ENCODE measurements around the gene S1PR5.
"Not testable (repeated sequence)": the region's sequence is repeated elsewhere in the genome, so short reads cannot be mapped to it uniquely, and the experiment has no call there.

The S1PR5 gene, protein sequence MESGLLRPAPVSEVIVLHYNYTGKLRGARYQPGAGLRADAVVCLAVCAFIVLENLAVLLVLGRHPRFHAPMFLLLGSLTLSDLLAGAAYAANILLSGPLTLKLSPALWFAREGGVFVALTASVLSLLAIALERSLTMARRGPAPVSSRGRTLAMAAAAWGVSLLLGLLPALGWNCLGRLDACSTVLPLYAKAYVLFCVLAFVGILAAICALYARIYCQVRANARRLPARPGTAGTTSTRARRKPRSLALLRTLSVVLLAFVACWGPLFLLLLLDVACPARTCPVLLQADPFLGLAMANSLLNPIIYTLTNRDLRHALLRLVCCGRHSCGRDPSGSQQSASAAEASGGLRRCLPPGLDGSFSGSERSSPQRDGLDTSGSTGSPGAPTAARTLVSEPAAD

DNA sequence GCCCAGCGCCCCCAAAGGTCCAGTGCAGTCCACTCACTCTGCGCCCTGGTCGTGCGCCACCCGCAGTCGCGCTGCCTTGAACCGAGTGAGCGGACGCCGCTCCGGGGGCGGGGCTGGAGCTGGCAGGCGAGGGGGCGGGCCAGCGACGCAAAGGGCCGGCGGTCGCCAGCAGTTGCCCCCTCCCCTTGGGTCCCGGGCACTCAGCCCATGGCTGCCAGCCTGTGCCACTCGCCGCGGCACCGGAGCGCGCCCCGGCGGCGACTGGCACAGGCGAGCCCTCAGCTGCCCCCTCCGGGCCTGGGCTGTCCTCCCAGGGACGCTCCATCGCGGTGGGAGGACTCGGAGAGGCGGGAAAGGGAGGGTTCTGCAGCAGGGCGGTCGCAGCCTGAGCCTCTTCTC lies at the start of gene S1PR5:
Gene S1PR5 (minus strand): TSS at position 87 of the 399 bp plus-strand sequence. CDS start 2,436 bp downstream, outside the sequence.
- DNase-seq, result peak; percentile 78

DNA sequence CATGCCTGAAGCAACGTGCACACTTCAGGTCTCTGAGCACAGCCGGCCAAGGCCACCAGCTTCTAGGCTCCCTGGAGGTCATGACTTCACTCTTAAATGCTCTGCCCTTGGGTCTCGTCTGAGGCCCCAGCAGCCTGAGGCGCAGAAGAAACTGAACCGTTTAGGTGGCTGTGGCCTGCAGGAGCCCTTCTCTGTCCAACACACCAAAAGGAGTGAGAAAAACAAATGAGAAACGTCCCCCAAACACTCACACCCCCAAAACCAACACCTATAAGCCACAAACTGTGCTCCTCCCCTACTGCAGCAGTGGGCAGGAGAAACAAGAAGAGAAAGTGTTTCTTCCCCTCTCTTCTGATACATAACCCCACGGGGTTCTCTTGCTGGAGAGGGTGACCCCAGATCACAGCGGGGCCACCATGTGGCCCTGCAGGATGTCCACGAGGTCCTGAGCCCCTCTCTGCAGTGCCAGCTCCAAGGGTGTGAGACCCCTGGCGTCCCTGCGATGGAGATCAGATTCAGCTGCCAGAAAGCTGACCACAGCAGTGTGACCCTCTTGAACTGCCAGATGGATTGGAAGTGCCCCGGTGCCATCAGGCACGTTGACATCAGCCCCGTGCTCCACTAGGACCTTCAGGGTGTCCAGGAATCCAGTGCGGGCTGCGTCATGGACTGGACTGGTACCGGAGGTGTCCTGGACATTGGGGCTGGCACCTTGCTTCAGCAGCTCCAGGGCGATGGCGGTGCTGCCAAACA lies 49.6 kb upstream of the S1PR5 start:
- DNase-seq, result no peak

DNA sequence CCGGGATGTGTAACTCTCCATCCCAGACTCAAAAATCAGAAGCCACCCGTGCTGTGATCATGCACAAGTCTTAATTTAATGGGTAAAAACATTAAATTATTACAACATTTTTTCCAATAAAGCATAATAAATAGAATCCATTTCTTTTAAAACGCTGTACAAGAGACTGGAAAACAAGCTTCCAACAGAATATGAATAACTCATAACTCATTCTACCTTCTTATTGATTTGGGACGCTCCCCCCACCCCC lies 49.1 kb upstream of the S1PR5 start:
- DNase-seq, result no peak

DNA sequence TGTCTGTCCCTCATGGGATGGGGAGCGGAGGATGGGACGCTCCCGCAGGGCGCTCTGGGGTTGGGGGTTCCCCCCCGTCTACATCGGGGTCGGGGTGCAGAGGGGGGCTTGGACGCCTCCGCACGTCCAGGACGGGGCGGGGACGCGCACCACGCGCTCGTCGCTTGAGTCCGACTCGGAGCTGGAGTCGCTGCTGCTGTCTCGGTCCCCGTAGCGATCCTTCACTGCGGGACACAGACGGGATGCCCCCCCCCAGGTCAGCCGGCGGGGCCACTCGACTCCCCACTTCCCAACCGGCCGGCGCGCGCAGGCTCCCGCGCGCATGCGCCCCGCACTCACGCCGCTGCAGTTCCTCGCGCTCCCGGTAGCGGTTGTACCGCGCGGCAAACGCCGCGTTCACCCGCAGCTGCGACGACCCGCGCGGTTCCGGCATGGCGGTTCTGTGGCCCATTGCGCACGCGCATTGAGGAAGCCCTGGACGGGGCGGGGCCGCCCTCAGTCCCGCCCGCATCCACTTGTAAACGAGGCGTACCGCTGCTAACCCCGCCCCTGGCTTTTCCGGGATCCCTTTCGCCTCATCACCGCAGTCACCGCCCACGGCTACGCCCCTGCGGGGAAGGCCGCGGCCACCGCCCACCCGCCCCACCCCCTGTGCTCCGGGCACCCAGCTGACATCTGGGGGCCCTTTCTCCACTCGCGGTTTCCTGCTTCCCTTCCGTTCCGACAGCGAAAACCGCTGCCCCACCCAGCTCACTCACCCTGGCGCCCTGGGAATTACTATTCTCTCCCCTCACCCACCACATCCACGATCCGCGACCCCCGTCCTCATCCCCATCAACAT lies 48.5 kb upstream of the S1PR5 start, which contains the start of gene KRI1:
Gene KRI1 (minus strand): TSS at position 444 of the 841 bp plus-strand sequence. CDS start 11 bp downstream, at position 433.
- DNase-seq, result peak; percentile 99

DNA sequence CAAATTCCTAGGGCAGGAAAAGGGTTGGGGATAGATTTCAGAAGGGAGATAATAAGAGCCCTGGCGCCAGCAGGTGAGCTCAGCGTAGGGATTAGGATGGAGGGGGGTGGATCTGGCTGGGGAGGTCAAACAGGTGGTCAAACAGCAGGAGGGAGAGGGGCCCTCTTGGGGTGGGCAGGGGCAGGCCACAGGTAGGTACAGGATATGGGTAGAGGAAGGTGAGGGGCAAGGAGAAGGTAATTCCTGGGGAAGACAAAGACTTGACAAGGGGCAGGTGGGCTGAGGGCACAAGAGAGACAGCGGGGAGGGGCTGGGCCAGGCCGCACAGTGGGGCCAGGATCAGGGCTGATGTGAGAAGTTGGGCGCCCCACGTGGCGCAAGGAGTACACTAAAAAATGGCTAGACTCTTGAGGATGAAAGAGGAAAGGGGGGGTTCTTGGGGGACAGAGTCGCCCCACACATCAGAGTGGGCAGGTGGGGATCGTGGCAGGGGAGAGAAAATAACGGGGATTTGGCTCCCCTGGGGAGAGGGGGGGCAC lies 47.9 kb upstream of the S1PR5 start:
- DNase-seq, result peak; percentile 78

DNA sequence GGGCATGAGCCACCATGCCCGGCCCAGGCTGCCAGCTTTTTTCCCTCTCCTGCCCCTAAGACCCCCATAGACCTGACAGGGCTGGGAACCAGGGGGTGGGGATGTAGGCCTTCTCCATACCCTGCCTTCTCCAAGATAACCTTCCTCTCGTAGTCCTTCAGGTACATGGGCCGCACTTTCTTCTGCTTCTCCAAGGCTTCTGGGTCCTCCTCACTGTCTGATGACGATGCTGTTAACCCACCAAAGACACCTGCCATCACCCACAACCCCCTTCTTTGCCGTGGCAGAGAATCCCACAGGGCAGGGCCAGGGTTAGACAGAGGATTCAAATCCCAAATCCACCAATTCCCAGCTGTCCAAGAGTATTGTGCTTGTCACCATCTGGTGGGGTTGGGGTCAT lies 45.4 kb upstream of the S1PR5 start:
- DNase-seq, result no peak

DNA sequence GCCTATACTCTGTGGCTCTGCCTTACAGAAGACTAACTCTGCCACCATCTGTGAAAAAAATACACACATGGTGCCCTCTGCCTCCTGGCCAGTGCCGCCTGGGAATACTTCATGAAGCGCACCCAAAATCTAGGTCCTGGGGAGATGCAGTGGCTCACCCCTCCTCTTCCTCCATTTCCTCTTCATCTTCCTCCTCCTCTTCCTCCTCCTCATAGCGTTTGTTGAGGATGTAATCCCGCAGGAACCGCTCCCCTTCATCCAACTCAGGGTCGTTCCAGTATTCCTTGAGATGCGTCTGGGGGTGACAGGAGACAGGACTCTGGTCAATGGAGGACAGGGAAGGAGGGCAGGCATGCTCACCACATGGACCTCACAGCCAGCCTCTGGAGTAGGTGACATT lies 42.9 kb upstream of the S1PR5 start:
- DNase-seq, result no peak

DNA sequence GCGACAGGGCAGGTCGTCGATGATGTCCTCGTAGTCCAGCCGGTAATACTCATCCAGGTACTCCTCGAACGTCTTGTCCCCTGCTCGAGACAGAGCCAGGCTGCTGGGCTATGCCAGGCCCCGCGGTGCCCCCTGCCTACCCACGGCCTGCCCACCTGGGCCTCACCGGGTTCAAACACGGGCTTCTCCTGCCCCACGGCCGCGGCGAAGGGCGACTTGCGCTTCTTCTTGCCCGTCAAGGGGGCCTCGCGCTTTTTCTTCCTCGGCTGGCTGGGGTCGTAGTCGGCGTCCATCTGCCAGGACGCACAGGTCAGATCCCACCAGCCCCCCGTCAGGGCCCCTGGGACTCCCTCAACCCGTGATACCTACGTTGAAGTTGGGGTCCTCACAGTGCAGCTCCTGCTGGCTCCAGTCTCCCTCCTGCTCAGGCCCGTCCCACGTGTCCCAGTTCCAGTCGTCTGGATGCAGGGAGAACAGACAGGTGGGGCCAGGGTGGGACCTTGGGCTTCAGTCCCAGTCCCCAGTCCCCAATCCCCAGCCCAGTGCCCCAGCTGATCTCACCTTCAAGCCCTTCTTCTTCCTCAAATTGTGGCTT lies 40.5 kb upstream of the S1PR5 start:
- DNase-seq, result no peak

DNA sequence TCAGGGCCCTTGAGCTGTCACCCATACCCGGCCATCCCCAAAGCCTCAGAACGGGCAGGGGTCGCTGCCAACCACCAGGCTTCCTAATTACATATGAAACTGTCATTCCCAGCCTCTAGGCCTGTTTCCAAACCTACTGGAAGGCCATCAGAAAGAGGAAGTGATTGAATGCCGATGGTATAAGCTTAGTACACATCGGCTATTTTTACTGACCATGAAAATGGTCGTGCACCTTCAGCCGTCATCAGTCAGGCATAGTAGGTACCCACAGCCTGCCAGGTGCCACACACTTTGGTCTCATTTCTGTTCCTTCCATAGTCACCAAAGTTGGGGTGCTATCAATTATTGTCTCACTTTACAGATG lies 38.3 kb upstream of the S1PR5 start:
- DNase-seq, result no peak

DNA sequence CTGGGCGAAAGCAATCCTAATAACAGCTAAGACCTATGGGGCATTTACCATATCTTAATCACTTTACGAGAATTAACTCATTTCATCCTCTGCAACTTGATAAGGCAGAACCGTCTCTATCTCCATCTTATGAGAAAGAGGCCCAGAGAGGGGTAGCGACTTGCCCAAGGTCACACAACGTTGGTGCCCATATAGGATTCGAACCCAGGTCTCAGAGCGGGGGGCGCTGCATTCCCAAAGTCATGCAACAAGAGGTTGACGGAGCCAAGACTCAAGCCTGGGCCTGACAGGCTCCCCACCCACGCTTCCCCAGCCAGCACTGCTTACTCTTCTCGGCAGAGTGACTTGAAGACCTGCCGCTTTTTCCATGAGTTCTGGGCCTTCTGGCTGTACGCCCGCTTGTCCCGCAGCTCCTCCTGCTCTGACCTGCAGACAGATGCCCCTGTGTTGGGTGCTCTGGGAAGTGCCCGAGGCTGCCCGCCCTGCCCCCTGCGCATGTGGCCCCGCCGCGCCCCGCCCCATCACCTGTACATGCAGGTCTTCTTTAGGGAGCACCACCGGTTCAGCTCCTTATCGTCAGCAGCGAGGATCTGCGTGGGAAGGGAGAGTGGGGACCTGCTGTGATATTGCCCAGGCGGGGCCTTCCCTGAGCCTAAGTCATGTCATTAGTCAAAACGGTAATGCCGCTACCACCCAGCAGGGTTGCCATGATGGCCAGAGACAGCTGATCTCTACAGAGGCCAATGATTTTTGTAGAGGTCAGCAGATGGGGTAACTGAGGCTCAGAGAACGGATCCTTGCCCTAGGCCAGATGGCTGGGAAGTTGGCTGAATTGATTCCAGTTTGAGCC lies 37.7 kb upstream of the S1PR5 start:
- DNase-seq, result no peak

DNA sequence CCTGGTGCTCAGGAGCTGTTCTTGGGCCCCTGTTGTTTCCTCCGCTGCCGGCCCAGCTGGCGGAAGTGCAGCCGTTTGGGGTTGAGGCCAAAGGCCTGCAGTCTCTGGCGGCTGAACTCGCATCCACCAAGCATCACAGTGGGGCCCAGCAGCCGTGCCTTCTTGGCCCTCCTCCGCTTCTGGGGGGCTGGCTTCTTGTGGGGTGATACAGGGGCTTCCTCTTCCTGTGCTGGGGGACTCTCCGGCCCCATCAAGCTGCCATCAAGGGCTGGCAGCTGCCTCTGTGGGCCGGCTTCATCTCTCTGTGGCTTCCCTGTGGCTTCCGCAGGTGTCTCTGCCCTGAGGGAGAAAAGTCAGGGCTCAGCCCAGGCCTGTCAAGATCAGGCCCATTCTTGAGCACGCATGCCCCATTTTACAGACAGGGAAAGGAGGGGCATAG lies 36.7 kb upstream of the S1PR5 start:
- no peak for DNase-seq

DNA sequence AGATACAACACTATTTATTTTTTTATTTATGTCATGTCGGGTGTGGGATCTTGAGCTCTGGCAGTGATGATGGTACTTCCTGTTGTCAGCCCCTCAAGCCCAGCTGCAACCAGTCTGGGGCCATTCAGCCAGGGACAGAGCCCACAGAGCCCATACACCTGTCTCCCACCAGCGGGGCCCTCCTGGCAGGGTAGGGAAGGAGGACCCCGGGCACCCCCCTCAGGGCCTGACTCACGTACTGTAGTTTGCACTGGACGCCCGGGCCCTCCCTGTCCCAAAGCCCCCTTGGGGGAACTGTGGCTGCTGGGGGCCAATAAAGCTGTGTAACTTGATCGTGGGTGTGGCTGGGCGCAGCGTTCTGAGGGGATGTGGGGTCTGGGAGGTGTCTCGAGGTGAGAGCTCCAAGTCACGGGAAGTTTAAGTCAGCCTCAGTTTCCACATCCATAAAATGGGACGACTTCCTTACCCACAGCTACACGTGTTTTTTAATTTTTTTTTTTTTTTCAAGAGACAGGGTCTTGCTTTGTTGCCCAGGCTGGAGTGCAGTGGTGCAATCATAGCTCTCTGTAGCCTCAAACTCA lies 35.9 kb upstream of the S1PR5 start:
- DNase-seq, result no peak

DNA sequence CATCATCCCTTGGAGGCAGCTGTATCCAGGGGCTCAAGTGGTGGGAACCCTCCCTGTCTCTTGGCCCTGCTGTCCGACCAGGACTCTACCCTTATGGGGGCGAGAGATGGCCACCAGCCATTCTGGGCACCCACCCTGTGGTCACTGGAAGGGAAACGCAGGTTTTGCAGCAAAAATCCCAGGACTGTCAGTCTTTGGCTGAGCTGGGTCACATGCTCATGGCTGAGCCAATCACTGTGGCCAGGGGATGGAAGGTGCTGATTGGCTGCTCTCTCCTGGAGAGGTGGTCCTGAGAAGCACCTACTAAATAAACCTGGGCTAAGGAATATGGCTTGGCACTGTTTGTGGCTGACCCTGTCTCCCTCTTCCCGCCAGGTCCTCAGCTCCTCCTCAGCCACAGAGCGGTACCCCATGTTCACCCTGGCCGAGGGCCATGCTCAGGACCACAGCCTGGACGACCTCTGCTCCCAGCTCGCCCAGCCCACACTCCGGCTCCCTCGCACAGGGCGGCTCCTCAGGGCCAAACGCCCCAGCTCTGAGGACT lies 35.3 kb upstream of the S1PR5 start:
- DNase-seq, result peak; percentile 52

DNA sequence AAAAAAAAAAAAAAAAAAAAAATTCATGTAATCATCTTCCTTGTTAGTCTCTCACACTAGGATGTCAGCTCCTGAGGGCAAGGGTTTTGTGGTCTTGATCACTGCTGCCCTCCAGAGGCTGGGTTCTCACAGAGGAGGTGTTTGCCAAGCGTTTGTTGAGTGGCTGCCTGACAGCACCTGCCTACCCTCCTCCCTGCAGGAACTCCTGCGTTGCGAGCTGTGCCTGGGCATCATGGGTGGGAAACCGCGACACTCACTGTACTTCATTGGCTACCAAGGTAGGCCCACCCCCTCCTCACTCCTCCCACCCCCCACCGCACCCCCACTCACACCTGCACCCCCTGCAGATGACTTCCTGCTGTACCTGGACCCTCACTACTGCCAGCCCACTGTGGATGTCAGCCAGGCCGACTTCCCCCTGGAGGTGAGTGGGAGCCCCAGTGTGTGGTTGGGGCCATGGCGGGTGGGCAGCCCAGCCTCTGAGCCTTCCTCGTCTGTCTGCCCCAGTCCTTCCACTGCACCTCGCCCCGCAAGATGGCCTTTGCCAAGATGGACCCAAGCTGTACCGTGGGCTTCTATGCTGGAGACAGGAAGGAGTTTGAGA lies 34.6 kb upstream of the S1PR5 start:
- peak; percentile 73 for DNase-seq

DNA sequence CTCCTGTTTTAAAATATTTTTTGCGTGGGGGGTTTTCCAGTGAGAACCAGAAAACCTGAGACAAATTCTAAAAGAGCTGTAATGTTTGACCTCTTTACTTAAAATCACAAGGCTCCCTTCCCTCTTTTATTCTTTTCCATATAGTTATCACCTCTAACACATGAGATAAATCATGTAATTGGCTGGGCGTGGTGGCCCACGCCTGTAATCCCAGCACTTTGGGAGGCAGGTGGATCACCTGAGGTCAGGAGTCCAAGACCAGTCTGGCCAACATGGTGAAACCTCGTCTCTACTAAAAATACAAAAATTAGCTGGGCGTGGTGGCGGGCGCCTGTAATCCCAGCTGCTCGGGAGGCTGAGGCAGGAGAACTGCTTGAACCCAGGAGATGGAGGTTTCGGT lies 33.8 kb upstream of the S1PR5 start:
- not testable (repeated sequence) for DNase-seq

DNA sequence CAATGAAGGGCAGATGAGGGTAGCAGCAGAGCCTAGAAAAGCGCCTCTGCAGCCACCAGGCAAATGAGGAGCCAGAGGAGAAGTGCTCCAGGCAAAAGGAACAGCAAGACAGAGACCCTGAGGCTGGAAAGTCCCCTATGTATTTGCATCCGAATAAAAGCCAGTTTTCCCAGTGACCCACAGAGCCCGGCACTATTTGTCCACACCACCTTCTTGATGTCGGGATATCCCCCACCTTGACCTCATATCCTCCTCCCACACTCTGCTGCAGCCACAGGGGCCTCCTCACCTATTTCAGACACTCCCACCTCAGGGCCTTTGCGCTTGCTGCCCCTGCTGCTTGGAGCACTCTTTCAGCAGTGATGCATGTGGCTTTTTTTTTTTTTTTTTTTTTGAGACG lies 33.1 kb upstream of the S1PR5 start:
- DNase-seq, result no peak

DNA sequence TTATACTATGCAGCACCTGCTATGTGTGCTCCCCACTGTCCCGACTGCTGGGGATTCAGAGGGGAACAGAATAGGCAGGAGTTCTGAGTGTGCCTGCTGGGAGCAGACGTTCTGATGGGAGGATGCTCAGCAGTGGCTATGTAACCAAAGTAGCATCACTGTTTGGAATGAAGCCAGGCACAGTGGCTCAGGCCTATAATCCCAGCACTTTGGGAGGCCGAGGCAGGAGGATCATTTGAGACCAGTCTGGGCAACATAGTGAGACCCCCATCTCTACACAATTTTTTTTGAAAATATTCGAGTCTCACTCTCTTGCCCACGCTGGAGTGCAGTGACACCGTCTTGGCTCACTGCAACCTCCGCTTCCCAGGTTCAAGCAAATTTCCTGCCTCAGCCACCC lies 32.5 kb upstream of the S1PR5 start:
- peak; percentile 15 for DNase-seq

DNA sequence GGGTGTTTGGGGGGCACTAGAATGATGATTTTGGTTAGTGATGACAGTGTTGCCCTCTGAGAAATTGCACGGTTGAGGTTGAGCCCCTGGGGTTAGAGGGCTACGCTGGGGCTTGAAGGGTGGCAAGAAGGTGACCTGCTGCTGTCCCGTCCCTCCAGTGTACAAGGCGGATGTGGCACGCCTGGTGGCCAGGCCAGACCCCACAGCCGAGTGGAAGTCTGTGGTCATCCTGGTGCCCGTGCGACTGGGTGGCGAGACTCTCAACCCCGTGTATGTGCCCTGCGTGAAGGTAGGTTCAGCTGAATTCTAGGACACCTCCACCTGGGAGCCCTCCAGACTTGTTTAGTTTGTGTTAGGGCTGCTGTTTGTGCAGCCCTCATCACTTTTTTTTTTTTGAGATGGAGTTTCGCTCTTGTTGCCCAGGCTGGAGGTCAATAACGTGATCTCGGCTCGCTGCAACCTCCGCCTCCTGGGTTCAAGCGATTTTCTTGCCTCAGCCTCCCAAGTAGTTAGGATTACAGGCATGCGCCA lies 31.6 kb upstream of the S1PR5 start:
- DNase-seq, result no peak

DNA sequence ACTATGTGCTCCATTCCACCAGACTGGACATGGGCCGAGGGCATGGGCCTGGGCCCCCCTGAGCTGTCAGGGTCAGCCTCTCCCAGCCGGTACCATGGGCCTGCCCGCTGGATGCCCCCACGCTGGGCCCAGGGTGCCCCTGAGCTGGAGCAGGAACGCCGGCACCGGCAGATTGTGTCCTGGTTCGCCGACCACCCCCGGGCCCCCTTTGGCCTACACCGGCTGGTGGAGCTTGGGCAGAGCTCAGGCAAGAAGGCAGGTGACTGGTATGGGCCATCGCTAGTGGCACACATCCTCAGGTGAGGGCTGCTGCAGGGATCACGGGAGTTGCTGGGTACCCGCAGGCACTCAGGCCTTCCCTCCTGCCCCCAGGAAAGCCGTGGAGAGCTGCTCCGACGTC lies 29.6 kb upstream of the S1PR5 start:
- no peak for DNase-seq

DNA sequence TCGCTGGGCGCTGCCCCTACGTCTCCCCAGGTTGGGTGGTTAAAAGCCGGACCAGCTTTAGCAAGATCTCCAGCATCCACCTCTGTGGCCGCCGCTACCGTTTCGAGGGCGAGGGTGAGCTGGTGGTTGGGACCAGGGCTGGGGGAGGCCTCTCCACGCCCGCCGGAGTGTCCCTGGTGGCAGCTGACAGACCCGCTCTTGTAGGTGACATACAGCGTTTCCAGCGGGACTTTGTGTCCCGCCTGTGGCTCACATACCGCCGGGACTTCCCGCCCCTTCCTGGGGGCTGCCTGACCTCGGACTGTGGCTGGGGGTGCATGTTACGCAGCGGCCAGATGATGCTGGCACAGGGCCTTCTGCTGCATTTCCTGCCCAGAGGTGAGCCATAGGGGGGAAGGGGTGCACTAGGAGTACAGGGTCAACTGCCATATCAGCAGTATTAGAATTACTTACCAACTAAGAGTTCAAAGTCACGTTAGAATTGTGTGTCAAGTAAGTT lies 27.6 kb upstream of the S1PR5 start:
- no peak for DNase-seq
